Stimulated activated CD4-positive, alpha-beta T cell treated with anti-CD3 and anti-CD28 coated beads, Interleukin-1b, Interleukin-23, amount 100 ng/mL, for 24 hours (primary cell): ENCODE results near the gene TRPV4.
"Not testable (repeated sequence)": the region's sequence is repeated elsewhere in the genome, so short reads cannot be mapped to it uniquely, and the experiment has no call there.

Experiments used
- DNase-seq, 4 experiments: peaks; one replicate each; pipeline ENCODE4 v3.0.0-alpha.2; 2020; ENCODE audit warnings: low read depth in 4 of 4, low spot score in 1 of 4

The TRPV4 gene

DNA sequence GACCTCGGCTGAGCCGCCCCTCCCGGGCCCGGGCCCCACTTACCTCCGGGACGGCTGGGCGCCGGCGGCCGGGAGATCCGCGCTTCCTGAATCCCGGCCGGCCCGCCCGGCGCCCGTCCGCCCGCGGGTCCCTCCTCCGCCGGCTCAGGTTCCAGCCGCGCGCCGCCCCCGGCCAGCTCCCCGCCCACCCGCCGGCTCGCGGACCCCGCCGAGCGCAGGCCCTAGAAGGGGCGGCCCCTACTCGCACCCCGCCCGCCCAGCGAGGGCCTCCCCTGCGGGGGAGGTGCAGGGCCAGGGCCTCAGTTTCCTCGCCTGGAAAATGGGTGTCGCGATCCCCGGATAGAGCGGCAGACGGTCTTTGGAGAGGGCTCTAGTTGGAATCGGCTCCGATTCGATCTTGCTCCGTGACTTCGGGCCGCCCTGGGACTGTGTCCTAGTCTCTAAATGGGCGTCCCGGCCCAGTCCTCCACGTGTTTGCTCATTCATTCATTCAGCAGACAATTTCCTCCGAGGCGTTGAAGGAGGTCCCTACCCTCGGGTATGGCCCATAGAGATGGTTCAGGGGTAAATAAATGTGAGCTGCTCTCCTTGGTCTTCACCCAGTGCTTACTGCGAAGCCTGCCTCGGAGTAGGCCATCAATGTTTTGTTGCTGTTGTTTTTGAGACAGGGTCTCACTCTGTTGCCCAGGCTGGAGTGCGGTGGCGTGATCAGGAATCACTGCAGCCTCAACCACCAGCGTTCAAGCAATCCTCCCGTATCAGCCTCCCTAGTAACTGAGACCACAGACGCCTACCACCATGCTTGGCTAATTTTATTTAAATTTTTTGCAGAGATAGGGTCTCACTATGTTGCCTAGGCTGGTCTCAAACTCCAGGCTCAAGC is at the start of gene TRPV4:
TRPV4 (minus strand) TSS at position 92 of the 883 bp plus-strand sequence. CDS start 18,602 bp downstream, outside the sequence.
- no peak for DNase-seq

DNA sequence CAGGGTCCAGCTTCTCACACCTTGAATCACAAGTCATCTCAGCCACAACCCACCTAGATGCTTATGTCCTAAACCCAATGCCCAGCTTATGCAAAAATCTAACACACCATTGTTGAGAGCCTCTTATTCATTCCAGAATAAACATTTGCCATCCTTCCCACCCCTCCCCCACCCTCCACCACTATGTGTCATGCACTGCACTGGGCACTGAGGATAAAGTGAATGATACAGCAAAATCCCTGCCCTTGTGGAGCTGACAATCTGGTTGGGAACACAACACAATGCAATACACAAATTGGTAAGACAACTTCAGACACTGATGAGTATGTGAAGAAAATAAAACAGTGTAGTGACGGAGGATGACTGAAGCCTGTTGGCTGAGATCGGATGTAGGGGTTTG is 48.6 kb upstream of the TRPV4 start:
- DNase-seq: no peak

DNA sequence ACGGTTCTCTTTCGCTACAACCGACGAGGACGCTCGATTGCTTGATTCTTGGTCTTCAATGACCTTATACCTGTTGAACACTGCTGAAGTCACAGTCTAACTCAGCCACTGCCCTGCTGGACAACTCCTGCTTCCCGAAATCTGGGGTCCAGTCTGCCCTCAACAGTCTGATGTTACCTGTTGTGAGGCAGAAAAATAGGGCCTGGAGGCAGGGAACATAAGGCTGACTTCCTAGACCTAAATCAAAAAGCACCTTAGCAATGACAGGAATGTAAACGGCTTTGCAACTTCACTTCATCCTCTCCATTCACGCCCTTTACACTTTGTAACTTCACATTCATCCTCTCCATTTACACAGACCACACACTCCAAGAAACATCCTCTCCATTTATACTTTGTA is 47.7 kb upstream of the TRPV4 start:
- DNase-seq: no peak

DNA sequence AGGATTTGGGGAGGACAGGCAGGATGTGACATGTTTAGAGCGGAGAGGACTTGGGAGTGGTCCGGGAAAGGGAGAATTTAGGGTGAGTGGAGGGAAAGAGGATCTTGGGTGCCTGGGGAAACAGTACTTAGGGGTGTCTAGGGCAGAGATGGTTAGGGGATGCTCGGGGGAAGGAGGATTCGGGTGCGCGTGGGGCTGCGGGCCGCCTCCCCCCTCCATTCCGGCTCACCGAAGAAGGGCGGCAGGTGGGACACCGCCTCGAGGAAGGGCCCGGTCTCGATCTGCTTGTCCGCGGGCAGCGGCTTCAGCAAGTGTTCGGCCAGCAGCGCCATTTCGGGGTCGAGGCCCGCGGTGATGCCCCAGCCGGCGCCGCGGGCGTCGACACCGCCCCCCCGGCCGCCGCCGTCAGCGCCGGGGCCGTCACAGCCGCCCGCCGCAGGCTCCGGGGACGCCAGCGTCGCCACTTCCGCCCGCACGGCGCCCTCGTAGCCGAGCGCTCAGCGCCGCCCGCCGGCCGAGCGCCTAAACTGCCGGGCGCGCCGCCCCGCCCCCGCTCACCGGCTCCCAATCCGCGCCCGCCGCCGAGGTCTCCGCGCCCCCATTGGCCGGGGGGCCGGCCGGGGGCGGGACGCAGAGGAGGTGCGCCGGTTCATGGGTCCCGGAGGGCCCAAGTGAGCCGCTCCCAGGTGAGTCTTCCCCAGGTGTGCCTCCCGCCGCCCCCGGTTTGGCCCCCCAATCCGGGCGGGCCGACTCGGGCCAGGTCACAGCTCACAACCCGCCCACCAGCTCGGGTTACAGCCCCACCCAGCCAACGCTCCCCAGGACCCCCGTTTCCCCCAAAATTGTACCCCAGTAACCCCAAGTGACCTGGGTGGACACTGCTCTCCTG is 47.1 kb upstream of the TRPV4 start, which contains the start of gene GLTP:
GLTP (minus strand) TSS at position 499 of the 889 bp plus-strand sequence; CDS start at position 332, 167 bp downstream.
- DNase-seq: peak; percentile 70 to 85 (median 76)

GRCh38 chr12:109879351-109880042 is 46.3 kb upstream of the TRPV4 start:
- no peak for DNase-seq

GRCh38 chr12:109878749-109879148 is 45.6 kb upstream of the TRPV4 start:
- no peak for DNase-seq

GRCh38 chr12:109878247-109878625 is 45.0 kb upstream of the TRPV4 start:
- DNase-seq: no peak

DNA sequence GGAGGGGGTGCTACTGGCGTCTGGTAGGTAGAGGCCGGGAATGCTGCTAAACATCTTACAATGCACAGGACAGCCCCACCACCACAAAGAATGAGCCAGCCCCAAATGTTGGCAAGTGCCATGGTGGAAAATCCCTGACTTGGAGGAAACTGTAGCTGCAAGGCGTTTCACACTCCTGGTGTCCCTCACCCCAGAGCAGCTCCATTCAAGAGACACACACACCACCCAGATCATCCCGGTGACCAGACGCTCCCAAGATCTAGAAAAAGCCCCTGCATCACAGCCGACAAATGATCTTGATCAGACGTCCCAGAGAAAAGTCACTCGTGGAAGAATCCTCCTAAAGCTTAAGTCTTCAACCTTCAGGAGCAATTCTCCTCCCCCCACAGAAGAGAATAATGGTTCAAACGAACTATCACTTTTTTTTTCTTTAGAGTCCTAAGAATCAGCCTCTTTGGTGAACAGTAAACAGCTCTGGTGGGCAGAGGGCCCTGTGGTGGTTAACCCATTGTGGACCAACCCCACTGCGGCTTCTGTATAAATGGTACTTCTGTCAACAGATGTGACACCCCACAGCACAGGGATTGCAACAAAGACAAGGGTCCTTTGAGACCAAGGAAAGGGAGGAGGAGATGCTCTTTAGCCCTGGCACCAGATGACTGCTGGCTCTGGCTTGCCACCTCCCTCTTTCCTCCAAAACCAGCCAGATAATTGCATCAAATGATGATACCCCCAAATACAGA is 44.5 kb upstream of the TRPV4 start:
- DNase-seq: no peak

- DNase-seq: no peak
Measured at GRCh38 chr12:109876406-109876805, 43.2 kb upstream of the TRPV4 start.

DNA sequence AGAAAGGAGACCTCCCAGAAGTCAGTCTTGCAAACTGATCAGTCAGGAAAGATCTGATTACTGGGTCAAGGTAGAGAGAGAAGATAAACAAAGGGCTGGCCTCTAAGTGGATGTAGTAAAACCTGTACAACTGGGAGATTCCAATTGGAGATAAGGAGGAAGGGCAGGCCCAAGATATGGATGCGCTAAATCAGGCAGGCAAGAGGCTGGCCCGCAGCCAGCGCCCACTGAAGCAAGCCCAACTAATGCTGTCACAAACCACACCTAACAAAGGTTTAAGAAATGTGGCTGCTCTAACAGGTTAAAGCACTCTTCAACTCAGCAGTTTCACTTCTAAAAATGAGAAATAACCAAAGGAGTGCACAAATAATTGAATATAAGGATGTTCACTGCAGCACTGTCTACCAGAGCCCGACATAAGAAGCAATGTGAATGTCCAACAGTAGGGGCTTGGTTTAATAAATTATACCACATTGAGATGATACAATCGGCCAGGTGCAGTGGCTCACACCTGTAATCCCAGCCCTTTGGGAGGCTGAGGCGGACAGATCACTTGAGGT is 42.5 kb upstream of the TRPV4 start:
- no peak for DNase-seq

DNA sequence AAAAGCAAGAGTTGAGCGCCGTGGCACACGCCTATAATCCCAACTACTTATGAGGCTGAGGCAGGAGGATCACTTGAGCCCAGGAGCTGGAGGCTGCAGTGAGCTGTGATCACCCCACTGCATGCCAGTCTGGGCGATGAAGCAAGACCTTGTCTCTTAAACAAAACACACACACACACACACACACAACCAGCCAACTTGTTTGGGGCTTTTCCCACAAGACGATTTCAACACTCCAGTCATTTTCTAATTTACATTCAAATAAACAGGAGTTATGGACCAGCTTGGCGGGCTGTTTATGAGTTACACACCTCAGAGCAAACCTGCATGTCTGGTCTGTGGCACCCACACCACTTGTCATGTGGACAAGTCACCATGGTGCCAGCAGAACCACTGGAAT is 40.5 kb upstream of the TRPV4 start:
- no peak for DNase-seq

DNA sequence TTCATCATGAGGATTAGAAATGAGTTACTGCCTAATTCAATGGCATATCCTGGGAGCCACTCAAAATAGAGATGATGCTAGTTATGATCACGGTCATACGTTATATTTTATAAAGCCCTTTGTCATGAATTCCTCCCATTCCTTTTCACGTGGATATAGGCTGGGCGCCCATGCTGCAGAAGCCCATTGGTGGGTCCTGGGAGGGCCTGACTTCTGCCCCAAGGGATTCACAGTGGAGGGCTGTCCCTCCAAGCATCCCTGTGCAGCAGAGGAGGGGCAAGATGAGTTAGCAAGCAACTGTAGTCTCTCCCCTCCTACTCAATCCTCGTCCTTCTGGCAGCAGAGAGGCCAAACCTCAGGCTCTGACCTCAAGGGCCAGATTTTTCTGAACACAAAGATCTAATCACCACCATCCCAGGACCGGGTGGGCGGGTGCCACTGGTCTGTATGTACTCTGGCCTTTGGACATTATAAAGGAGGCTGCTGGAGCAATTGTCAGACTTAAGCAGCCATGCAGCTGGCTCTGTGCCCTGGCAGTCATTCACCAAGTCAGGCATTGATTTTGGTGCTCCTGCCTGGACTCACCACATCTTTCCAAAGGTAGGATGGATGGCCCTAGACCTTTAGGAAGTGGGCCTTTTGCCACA is 38.6 kb upstream of the TRPV4 start:
- no peak for DNase-seq

DNA sequence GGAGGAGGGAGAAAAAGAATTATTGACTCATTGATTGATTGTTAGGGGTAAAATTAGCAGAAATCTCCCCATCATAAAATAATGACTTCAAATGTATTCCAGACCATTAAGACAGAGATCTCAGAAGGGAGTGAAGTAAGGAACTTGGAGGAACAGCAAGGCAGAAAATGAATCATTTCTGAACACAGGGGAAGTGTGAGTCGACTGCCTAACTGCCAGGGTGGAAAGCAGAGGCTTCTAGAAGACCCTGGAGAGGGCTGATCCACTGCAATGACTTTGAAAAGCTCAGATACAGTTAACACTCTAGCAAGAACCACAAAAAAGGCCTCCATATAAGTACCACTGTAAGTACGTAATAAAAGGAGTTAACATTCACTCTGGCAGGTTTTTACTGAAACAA is 37.5 kb upstream of the TRPV4 start:
- DNase-seq: no peak

- no peak for DNase-seq
Measured at GRCh38 chr12:109868182-109869051, 35.2 kb upstream of the TRPV4 start.

DNA sequence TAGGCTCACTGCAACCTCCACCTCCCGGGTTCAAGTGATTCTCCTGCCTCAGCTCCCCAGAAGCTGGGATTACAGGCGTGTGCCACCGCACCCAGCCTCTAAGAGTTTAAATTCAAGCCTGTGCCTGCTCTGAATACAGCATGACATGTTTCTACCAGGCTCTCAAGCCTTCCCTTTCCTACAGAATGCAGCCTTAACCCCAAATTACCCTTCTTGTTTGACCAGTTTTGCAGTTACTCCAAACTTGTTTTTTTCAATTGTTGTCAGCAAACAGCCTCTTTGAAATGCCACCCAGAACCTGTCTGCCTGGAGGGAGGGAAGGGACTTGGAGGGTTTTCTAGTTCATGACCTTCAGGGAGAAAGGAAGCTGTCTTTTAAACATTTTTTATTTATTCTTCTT is 31.7 kb upstream of the TRPV4 start:
- DNase-seq: no peak

GRCh38 chr12:109863847-109864712 is 30.9 kb upstream of the TRPV4 start:
- DNase-seq: no peak

- DNase-seq: not testable (repeated sequence)
Measured at GRCh38 chr12:109862491-109862890, 29.3 kb upstream of the TRPV4 start.
